Skeletal muscle tissue (tissue), 1 donor: Measurements from ENCODE around the gene HAUS5. TPM values are rescaled to one million over a fixed set of nuclear protein-coding genes. Genes with fewer than 3 reads are reported as not detected.

Experiments used
- total RNA-seq: library from RNA; depleted of rRNA; stranded (reverse); fragments of >200 nt; gene quantifications from one replicate; pipeline ENCODE4 v1.2.3, GENCODE V29; 2014

Gene HAUS5
- total RNA-seq, 1 donor from 2014 or later = 5.7 TPM

Other genes with a start within 250 kb of the HAUS5 start
- not detected for gene GPR42, start 241.7 kb upstream of the HAUS5 start, total RNA-seq
- gene FFAR2, start 164.5 kb upstream of the HAUS5 start, total RNA-seq = 1.0 TPM
- gene KRTDAP, start 122.3 kb upstream of the HAUS5 start, total RNA-seq = not detected
- not detected for gene DMKN, start 99.1 kb upstream of the HAUS5 start, total RNA-seq
- gene SBSN, start 84.4 kb upstream of the HAUS5 start, total RNA-seq = not detected
- gene GAPDHS, start 79.3 kb upstream of the HAUS5 start, total RNA-seq = not detected
- gene TMEM147, start 67.1 kb upstream of the HAUS5 start, total RNA-seq = 55.3 TPM
- not detected for gene ATP4A, start 49.1 kb upstream of the HAUS5 start, total RNA-seq
- not detected for gene PMIS2, start 26.6 kb upstream of the HAUS5 start, total RNA-seq
- 20.9 TPM for gene RBM42, start 16.3 kb downstream of the HAUS5 start, total RNA-seq
- gene ETV2, start 29.0 kb downstream of the HAUS5 start, total RNA-seq = 2.1 TPM
- gene COX6B1, start 35.6 kb downstream of the HAUS5 start, total RNA-seq = 368 TPM
- gene UPK1A, start 53.8 kb downstream of the HAUS5 start, total RNA-seq = not detected
- gene ZBTB32, start 91.8 kb downstream of the HAUS5 start, total RNA-seq = not detected
- 5.7 TPM for gene KMT2B, start 105.3 kb downstream of the HAUS5 start, total RNA-seq
- gene IGFLR1, start 129.7 kb downstream of the HAUS5 start, total RNA-seq = 3.1 TPM
- 3.7 TPM for gene U2AF1L4, start 132.7 kb downstream of the HAUS5 start, total RNA-seq
- gene PSENEN, start 132.9 kb downstream of the HAUS5 start, total RNA-seq = 7.8 TPM
- 3.1 TPM for gene LIN37, start 135.8 kb downstream of the HAUS5 start, total RNA-seq
- gene HSPB6, start 144.3 kb downstream of the HAUS5 start, total RNA-seq = 52.7 TPM
- gene PROSER3, start 145.4 kb downstream of the HAUS5 start, total RNA-seq = 1.0 TPM
- 1.0 TPM for gene ARHGAP33, start 162.8 kb downstream of the HAUS5 start, total RNA-seq
- not detected for gene PRODH2, start 200.1 kb downstream of the HAUS5 start, total RNA-seq
- gene NPHS1, start 239.8 kb downstream of the HAUS5 start, total RNA-seq = under 0.01 TPM
- not detected for gene KIRREL2, start 244.2 kb downstream of the HAUS5 start, total RNA-seq